Neuronal stem cell (in vitro differentiated cells): Measurements from ENCODE around the gene SPTBN5. TPM values are rescaled to one million over a fixed set of nuclear protein-coding genes. Genes with fewer than 3 reads are reported as not detected.

Experiments
- DNase-seq: peaks from one replicate; pipeline ENCODE4 v3.0.0-alpha.2; 2013; ENCODE audit warnings: low spot score
- H2AFZ ChIP-seq: one replicate; pipeline ENCODE4 v1.6.1; 2013; ENCODE audit warnings: mild to moderate bottlenecking, low read length, inconsistent platforms
- H2AK5ac ChIP-seq: 2 replicates; pipeline ENCODE4 v1.6.1; 2013; ENCODE audit warnings: low read depth, mild to moderate bottlenecking, inconsistent platforms, low read length, moderate library complexity, mixed read lengths
- H2BK120ac ChIP-seq: 2 replicates; pipeline ENCODE4 v1.6.1; 2013; ENCODE audit warnings: low read depth, mild to moderate bottlenecking, inconsistent platforms, low read length, moderate library complexity, mixed read lengths
- H2BK12ac ChIP-seq: one replicate; pipeline ENCODE4 v1.6.1; 2013; ENCODE audit warnings: low read length, inconsistent platforms
- H2BK15ac ChIP-seq: 2 replicates; pipeline ENCODE4 v1.6.1; 2013; ENCODE audit warnings: mild to moderate bottlenecking, low read length, inconsistent platforms, mixed read lengths
- H2BK5ac ChIP-seq: one replicate; pipeline ENCODE4 v1.6.1; 2013; ENCODE audit warnings: inconsistent platforms, mild to moderate bottlenecking, low read length, moderate library complexity
- H3K14ac ChIP-seq: one replicate; pipeline ENCODE4 v1.6.1; 2013; ENCODE audit warnings: low read length, inconsistent platforms
- H3K18ac ChIP-seq: 2 replicates; pipeline ENCODE4 v1.6.1; 2013; ENCODE audit warnings: low read length, inconsistent platforms
- H3K23ac ChIP-seq: 2 replicates; pipeline ENCODE4 v1.6.1; 2013; ENCODE audit warnings: low read depth, mild to moderate bottlenecking, mixed read lengths, low read length, inconsistent platforms; ENCODE audit not compliant: poor library complexity
- H3K27ac ChIP-seq: replicated peaks from 3 replicates; pipeline ENCODE4 v1.5.1; 2013; ENCODE audit warnings: low read length, inconsistent platforms
- H3K27me3 ChIP-seq, 3 experiments: 2 replicates each; pipeline ENCODE4 v1.6.1; 2013; ENCODE audit warnings: low read length in 3 of 3, mild to moderate bottlenecking in 2 of 3, inconsistent platforms in 1 of 3, low read depth in 1 of 3, mixed read lengths in 1 of 3, moderate library complexity in 1 of 3; ENCODE audit not compliant: control insufficient read depth in 3 of 3, insufficient read depth in 3 of 3
- H3K36me3 ChIP-seq, 2 donors: replicated peaks in 1 of 2; 2 replicates each; pipeline ENCODE4 v1.6.1; 2013; ENCODE audit warnings: low read length in 2 of 2; ENCODE audit not compliant: control insufficient read depth in 2 of 2, insufficient read depth in 2 of 2
- H3K4ac ChIP-seq: 2 replicates; pipeline ENCODE4 v1.6.1; 2013; ENCODE audit warnings: inconsistent platforms, mild to moderate bottlenecking, low read length, moderate library complexity
- H3K4me1 ChIP-seq, 2 donors: 1 replicate in 1 of 2; 2 replicates in 1 of 2; pipeline ENCODE4 v1.6.1; 2013; ENCODE audit warnings: low read length in 2 of 2, low read depth in 1 of 2; ENCODE audit not compliant: control insufficient read depth in 2 of 2, insufficient read depth in 1 of 2
- H3K4me2 ChIP-seq: one replicate; pipeline ENCODE4 v1.6.1; 2013; ENCODE audit warnings: mild to moderate bottlenecking, low read length, inconsistent platforms; ENCODE audit not compliant: insufficient read depth, poor library complexity, severe bottlenecking
- H3K4me3 ChIP-seq, 2 donors: 2 replicates each; pipeline ENCODE4 v1.5.1; 2013; ENCODE audit warnings: low read length in 2 of 2, mild to moderate bottlenecking in 2 of 2, inconsistent platforms in 1 of 2, moderate library complexity in 1 of 2
- H3K79me1 ChIP-seq: one replicate; pipeline ENCODE4 v1.6.1; 2013; ENCODE audit warnings: low read depth, mild to moderate bottlenecking, inconsistent platforms, low read length, moderate library complexity
- H3K9ac ChIP-seq: one replicate; pipeline ENCODE4 v1.6.1; 2013; ENCODE audit warnings: mild to moderate bottlenecking, low read depth, low read length, inconsistent platforms; ENCODE audit not compliant: poor library complexity
- H3K9me3 ChIP-seq, 2 donors: replicated peaks in 1 of 2; 2 replicates each; pipeline versions ENCODE3 to v1.6.1; 2013; ENCODE audit warnings: low read length in 2 of 2, mild to moderate bottlenecking in 2 of 2, inconsistent platforms in 1 of 2, low read depth in 1 of 2, mixed read lengths in 1 of 2, moderate library complexity in 1 of 2; ENCODE audit not compliant: control insufficient read depth in 2 of 2, insufficient read depth in 1 of 2
- H4K8ac ChIP-seq: one replicate; pipeline ENCODE4 v1.6.1; 2013; ENCODE audit warnings: low read depth, mild to moderate bottlenecking, inconsistent platforms, low read length, moderate library complexity
- H4K91ac ChIP-seq: one replicate; pipeline ENCODE4 v1.6.1; 2013; ENCODE audit warnings: low read length, low read depth, mild to moderate bottlenecking, inconsistent platforms; ENCODE audit not compliant: poor library complexity
- WGBS, 2 donors: extraction: QIAGEN DNeasy Blood & Tissue Kit; methylation state at CpG; one replicate each; pipeline ENCODE4 v1.1.7; 2013; ENCODE audit warnings: missing lambda C conversion rate in 2 of 2, mixed read lengths in 1 of 2; ENCODE audit not compliant: insufficient read length in 2 of 2, insufficient replicate concordance in 1 of 2; ENCODE audit errors: extremely low coverage in 2 of 2; 5-methylcytosine and 5-hydroxymethylcytosine counted together
- small RNA-seq: library from polyadenylated mRNA; stranded (forward); fragments of <200 nt; extraction: miRNeasy Mini kit (QIAGEN cat#:217004); gene quantifications from one replicate; pipeline ENCODE3, GENCODE V24; 2013; ENCODE audit not compliant: insufficient read depth

SPTBN5 gene

DNA sequence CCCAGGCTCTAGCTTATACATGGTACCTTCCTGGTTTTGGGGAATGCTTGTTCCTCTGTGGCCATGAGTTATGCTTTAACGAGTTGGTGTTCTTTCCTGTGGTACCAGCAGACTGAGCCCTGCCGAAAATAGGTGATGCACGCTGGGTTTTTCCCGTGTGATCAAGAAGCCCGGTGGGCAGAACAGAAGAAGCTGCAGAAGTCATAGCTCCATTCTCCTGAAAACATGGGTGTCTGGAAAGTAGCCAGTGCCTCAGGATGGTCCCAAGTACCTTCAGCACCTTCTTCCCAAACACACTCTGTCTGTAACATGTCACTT is 94.4 kb downstream of the SPTBN5 start:
- Histone ChIP-seq H3K9me3 (peaks cover 0 to 7% of the 10 kb centered on the region in 2 donors), H3K27ac (no peak overlapping the region), H3K18ac (no peak overlapping the region), H4K8ac (no peak overlapping the region), H3K4me3 (no peak overlapping the region), H2BK120ac (no peak overlapping the region), H3K27me3 (no peaks in the 10 kb centered on the region), H3K14ac (no peak overlapping the region), H3K79me1 (no peaks in the 10 kb centered on the region), H2BK12ac (no peak overlapping the region), H2BK15ac (no peak overlapping the region), H3K36me3 (peaks cover 0 to 12% of the 10 kb centered on the region in 2 donors), H2AFZ (no peak overlapping the region), H3K4me2 (no peak overlapping the region), H3K23ac (no peak overlapping the region), H3K9ac (no peak overlapping the region), H3K4me1 (peaks cover 0 to 2% of the 10 kb centered on the region in 2 donors), H4K91ac (no peak overlapping the region), H2AK5ac (no peak overlapping the region), H3K4ac (no peak overlapping the region), H2BK5ac (no peak overlapping the region)
- no peak for DNase-seq
- WGBS, 2 donors = no CpG with 5 or more reads among the region's 5 CpGs

DNA sequence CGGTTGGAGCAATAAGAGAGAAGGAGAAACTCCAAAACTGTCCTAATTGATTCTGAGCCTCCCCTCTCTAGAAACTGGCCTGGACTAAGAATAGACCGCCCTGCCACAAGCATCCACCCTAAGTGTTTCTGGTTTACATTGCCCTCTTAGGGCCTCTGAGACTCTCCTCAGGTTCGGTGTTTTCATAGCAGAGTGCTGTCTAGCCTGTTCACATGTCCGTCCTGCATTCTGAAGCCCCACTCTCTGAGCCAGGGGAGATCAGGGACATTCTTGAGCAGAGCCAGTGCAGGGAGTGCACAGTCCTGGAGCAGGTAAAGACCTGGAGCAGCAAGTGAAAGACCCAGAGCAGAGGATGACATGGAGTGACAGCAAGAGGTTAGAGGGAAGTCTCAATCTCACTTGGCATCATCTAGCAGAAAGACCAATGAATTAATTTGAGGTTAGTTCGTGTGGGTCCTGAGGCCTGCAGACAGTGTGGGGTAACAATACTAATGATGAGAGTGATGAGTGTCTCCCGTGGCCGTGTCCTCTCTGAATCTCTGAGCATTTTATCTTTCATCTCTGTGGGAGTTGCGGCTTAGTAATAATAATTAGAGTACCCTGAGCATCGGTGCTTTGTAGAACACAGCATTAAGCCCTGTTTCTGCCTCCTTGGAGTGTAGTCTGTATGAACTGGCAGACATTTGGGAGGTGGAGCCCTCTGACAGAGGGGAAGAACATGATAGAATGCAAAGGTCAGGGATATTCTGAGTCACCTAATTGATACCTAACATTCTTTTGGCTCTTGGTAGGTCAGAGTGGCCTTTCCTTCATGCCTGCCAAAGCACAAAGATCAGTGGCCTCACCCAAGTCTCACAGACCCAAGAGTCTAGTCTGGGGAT is 95.0 kb downstream of the SPTBN5 start:
- Histone ChIP-seq H3K27me3 (no peaks in the 10 kb centered on the region), H4K91ac (no peak overlapping the region), H4K8ac (no peak overlapping the region), H3K4me1 (no peaks in the 10 kb centered on the region), H3K9ac (no peak overlapping the region), H2BK12ac (no peak overlapping the region), H3K79me1 (no peaks in the 10 kb centered on the region), H3K14ac (no peak overlapping the region), H3K4me3 (no peak overlapping the region), H2BK120ac (no peak overlapping the region), H3K9me3 (peaks cover 0 to 7% of the 10 kb centered on the region in 2 donors), H2BK5ac (no peak overlapping the region), H2BK15ac (no peak overlapping the region), H3K36me3 (peaks cover 0 to 12% of the 10 kb centered on the region in 2 donors), H3K4me2 (no peak overlapping the region), H2AFZ (no peak overlapping the region), H3K18ac (no peak overlapping the region), H3K23ac (no peak overlapping the region), H3K4ac (no peak overlapping the region), H3K27ac (no peak overlapping the region), H2AK5ac (no peak overlapping the region)
- DNase-seq = no peak
- no CpG with 5 or more reads among the region's 9 CpGs for WGBS, 2 donors

Small RNA genes within 50 kb of the gene (small RNA-seq; reads per million reads assigned to genes)
- gene JMJD7-PLA2G4B (1.2 reads per million), gene MIR4310 (not detected), gene RNA5SP393 (not detected)
